Stomach (tissue), 4 donors: ENCODE measurements around the gene SRP68.
A peak's percentile ranks its signal among the peaks of the same experiment; 100 is the strongest.

Experiments
- POLR2AphosphoS5 ChIP-seq, 3 donors: sonication (generic); formaldehyde crosslinking; IDR thresholded peaks; one replicate each; pipeline ENCODE4 v1.6.1; 2016; ENCODE audit warnings: antibody characterized with exemption in 3 of 3
- TF ChIP-seq, protein P1 (sequence below), 7 experiments: fragments of 450-650 bp in 4 of 7; fragments of 200-600 bp in 3 of 7; sonication (generic) in 3 of 7; IDR thresholded peaks; one replicate each; pipeline ENCODE4 v1.5.1; 2016 to 2019; ENCODE audit warnings: antibody characterized with exemption in 7 of 7, control low read depth in 2 of 7, mild to moderate bottlenecking in 1 of 7

DNA sequence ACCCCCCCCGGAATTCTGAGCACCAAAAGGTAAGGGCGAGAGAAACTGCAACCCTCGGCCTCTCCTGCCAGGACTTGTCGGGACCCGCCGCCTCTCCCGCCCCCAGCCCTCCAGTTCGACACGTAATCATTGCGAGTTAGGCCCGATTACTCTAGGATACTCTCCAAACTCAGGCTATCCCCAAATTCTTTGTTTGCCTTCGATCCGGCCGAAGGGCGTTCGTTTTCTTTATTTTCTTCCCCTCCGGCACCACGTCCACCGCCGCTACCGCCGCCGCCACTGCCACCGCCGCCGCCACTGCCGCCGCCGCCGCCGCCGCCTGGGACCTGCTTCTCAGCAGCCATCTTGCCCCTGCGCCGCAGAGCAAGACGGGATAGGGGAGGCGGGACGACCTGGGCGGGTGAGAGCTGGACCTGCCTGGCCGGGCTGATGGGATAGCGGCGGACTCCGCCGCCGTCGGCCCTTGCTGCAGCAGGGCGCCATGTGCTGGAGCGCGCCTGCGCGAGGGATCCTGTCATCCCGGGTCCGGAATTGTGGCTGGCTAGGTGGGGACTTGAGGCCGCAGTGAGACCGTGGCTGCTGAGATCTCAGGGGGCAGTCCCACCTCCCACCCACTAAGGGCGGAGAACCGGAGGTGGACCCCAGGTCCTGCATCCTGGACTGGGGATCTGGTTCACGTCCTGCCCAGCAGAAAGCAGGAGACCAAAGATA lies at the start of gene SRP68:
- TF ChIP-seq, protein P1, sequence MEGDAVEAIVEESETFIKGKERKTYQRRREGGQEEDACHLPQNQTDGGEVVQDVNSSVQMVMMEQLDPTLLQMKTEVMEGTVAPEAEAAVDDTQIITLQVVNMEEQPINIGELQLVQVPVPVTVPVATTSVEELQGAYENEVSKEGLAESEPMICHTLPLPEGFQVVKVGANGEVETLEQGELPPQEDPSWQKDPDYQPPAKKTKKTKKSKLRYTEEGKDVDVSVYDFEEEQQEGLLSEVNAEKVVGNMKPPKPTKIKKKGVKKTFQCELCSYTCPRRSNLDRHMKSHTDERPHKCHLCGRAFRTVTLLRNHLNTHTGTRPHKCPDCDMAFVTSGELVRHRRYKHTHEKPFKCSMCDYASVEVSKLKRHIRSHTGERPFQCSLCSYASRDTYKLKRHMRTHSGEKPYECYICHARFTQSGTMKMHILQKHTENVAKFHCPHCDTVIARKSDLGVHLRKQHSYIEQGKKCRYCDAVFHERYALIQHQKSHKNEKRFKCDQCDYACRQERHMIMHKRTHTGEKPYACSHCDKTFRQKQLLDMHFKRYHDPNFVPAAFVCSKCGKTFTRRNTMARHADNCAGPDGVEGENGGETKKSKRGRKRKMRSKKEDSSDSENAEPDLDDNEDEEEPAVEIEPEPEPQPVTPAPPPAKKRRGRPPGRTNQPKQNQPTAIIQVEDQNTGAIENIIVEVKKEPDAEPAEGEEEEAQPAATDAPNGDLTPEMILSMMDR (IDR thresholded peaks at IDR 0.05): no peak
- TF ChIP-seq POLR2AphosphoS5 (IDR thresholded peaks at IDR 0.05): peak; percentile 75 to 89 (median 78)
